A375 (cell line): ENCODE measurements around the gene CKAP4. TPM values are rescaled to one million over a fixed set of nuclear protein-coding genes. Genes with fewer than 3 reads are reported as not detected.

Experiments used
- small RNA-seq: library from RNA; depleted of rRNA; stranded (forward); fragments of <200 nt; gene quantifications from one replicate; pipeline ENCODE3, GENCODE V24; 2014
- total RNA-seq: library from RNA; depleted of rRNA; stranded (reverse); fragments of >200 nt; shearing (Covaris generic); gene quantifications from 2 replicates; pipeline ENCODE4 v1.2.3, GENCODE V29; 2014; rRNA removed

Gene CKAP4
- total RNA-seq: 60.4 and 62.6 TPM in 2 replicates

GRCh38 chr12:106247674-106248311 lies at the start of gene CKAP4:
Gene CKAP4 (minus strand): TSS chr12:106248020. CDS start chr12:106247851, 169 bp downstream.

Small RNA genes within 50 kb of the gene (small RNA-seq; reads per million reads assigned to genes)
- gene RNU7-94P: not detected

Other genes with a start within 250 kb of the CKAP4 start
- gene NUAK1, start 109.1 kb downstream of the CKAP4 start, total RNA-seq: 3.4 and 5.5 TPM in 2 replicates
- 10.1 and 10.6 TPM in 2 replicates for gene TCP11L2, start 54.7 kb upstream of the CKAP4 start, total RNA-seq
- gene POLR3B, start 109.7 kb upstream of the CKAP4 start, total RNA-seq: 18.2 and 25.0 TPM in 2 replicates